ENCODE measurements around the gene DPP10. TPM values are rescaled to one million over a fixed set of nuclear protein-coding genes. Genes with fewer than 3 reads are reported as not detected.

Gene DPP10
- total RNA-seq, 2 donors from 2014 or later = not detected

- Mint-ChIP-seq H3K4me1 (ENCODE audit: low read depth) (no peaks in the 10 kb centered on the region), H3K4me3 (no peak overlapping the region), H3K27me3 (ENCODE audit: low read depth) (no peaks in the 10 kb centered on the region), H3K36me3 (ENCODE audit: insufficient read depth in 2 of 2) (no peaks in the 10 kb centered on the region), H3K9me3 (peaks cover 10 to 12% of the 10 kb centered on the region in 2 donors), H3K27ac (no peak overlapping the region)
- DNase-seq = no peak
- no peak for ATAC-seq (replicated peaks in 1 of 2)
These were observed 748.0 kb downstream of the DPP10 start for GRCh38 chr2:115190459-115190858.

DNA sequence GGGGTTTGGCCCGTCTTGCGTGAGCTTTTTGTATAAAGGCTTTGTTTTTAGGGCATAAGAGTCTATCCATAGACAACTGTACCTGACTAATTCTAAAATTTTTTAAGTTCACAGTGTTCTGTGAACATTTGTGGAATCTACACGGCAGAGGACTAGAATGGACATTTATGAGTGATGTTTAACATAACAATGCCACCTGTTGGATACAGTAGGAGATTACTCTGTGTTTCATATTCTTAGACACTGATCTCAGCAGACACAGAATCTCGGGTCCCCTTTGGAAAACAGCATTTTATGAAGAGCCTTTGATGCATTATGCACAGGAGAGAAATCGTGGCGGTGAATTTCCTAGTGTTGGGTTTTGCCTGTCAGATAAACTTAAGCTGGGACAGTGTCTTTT lies 752.2 kb downstream of the DPP10 start:
- H3K4me3 Mint-ChIP-seq = no peak overlapping the region
- DNase-seq (no peak), ATAC-seq (replicated peaks in 1 of 2) (no peak)
- peaks cover 2 to 4% of the 10 kb centered on the region in 2 donors for H3K9me3 Mint-ChIP-seq
- no peak overlapping the region for H3K27ac Mint-ChIP-seq
- no peaks in the 10 kb centered on the region for H3K4me1 Mint-ChIP-seq (ENCODE audit: low read depth)
- H3K27me3 Mint-ChIP-seq (ENCODE audit: low read depth) = no peaks in the 10 kb centered on the region
- H3K36me3 Mint-ChIP-seq (ENCODE audit: insufficient read depth in 2 of 2) = no peaks in the 10 kb centered on the region

DNA sequence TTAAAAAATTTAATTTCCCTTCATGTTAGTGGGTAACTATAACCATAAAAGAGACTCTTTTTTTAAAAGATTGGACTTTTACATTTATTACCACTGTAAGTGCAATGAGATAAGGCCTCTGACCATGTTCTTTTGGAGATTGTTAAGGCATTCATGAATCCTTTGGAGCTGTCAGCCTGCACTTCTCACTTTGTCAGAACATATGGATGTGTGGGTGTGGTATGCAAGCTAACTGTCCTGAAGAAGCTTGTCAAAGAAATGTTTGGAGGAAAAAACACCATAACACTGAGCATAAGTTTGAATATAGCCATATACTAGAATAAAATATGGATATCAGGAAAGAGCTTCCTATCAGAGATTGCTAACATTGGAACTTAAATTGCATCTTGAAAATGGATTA lies 754.1 kb downstream of the DPP10 start:
- Mint-ChIP-seq H3K4me3 (no peak overlapping the region), H3K4me1 (ENCODE audit: low read depth) (no peaks in the 10 kb centered on the region), H3K9me3 (peaks cover 0 to 2% of the 10 kb centered on the region in 2 donors), H3K36me3 (ENCODE audit: insufficient read depth in 2 of 2) (no peaks in the 10 kb centered on the region), H3K27ac (no peak overlapping the region), H3K27me3 (ENCODE audit: low read depth) (no peaks in the 10 kb centered on the region)
- DNase-seq = no peak
- no peak for ATAC-seq (replicated peaks in 1 of 2)

DNA sequence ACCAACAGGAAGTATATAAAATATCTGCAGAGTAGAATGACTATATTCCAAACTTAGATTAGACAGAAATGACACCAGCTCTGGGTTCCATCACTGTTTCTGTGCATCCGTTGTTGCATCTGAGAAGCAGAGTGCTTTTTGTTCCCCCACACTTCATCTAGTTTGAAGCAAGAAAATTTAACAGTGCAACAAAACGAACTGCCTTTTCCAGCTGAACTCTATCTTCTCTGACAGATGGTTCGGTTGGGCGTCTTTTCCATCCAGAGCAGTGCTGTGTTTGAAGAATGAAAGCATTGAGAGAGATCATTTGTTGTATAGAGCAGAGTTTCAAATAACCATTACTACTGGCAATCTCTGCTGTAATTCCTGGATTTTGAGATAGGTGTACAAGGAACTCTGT lies 757.5 kb downstream of the DPP10 start:
- no peaks in the 10 kb centered on the region for H3K4me1 Mint-ChIP-seq (ENCODE audit: low read depth)
- ATAC-seq (replicated peaks in 1 of 2) (no peak), DNase-seq (no peak)
- H3K4me3 Mint-ChIP-seq = no peak overlapping the region
- H3K27me3 Mint-ChIP-seq (ENCODE audit: low read depth) = no peaks in the 10 kb centered on the region
- peaks cover 2% of the 10 kb centered on the region in 2 donors for H3K9me3 Mint-ChIP-seq
- no peaks in the 10 kb centered on the region for H3K36me3 Mint-ChIP-seq (ENCODE audit: insufficient read depth in 2 of 2)
- no peak overlapping the region for H3K27ac Mint-ChIP-seq

GRCh38 chr2:115201386-115201785 lies 758.9 kb downstream of the DPP10 start:
- H3K27me3 Mint-ChIP-seq (ENCODE audit: low read depth) = no peaks in the 10 kb centered on the region
- no peak for ATAC-seq (replicated peaks in 1 of 2)
- no peak overlapping the region for H3K4me3 Mint-ChIP-seq
- no peaks in the 10 kb centered on the region for H3K36me3 Mint-ChIP-seq (ENCODE audit: insufficient read depth in 2 of 2)
- no peak overlapping the region for H3K27ac Mint-ChIP-seq
- peaks cover 2% of the 10 kb centered on the region in 2 donors for H3K9me3 Mint-ChIP-seq
- no peaks in the 10 kb centered on the region for H3K4me1 Mint-ChIP-seq (ENCODE audit: low read depth)
- no peak for DNase-seq

- DNase-seq (no peak), ATAC-seq (replicated peaks in 1 of 2) (no peak)
- H3K4me1 Mint-ChIP-seq (ENCODE audit: low read depth) = no peaks in the 10 kb centered on the region
- H3K27me3 Mint-ChIP-seq (ENCODE audit: low read depth) = no peaks in the 10 kb centered on the region
- peaks cover 0 to 2% of the 10 kb centered on the region in 2 donors for H3K9me3 Mint-ChIP-seq
- H3K4me3 Mint-ChIP-seq = no peak overlapping the region
- H3K27ac Mint-ChIP-seq = no peak overlapping the region
- no peaks in the 10 kb centered on the region for H3K36me3 Mint-ChIP-seq (ENCODE audit: insufficient read depth in 2 of 2)
These were observed 766.2 kb downstream of the DPP10 start for GRCh38 chr2:115208493-115209164.

GRCh38 chr2:115214050-115214449 lies 771.6 kb downstream of the DPP10 start:
- H3K4me1 Mint-ChIP-seq (ENCODE audit: low read depth) = no peaks in the 10 kb centered on the region
- no peaks in the 10 kb centered on the region for H3K27me3 Mint-ChIP-seq (ENCODE audit: low read depth)
- no peak overlapping the region for H3K27ac Mint-ChIP-seq
- H3K9me3 Mint-ChIP-seq = peaks cover 0 to 8% of the 10 kb centered on the region in 2 donors
- DNase-seq (no peak), ATAC-seq (replicated peaks in 1 of 2) (no peak)
- H3K36me3 Mint-ChIP-seq (ENCODE audit: insufficient read depth in 2 of 2) = no peaks in the 10 kb centered on the region
- no peak overlapping the region for H3K4me3 Mint-ChIP-seq

DNA sequence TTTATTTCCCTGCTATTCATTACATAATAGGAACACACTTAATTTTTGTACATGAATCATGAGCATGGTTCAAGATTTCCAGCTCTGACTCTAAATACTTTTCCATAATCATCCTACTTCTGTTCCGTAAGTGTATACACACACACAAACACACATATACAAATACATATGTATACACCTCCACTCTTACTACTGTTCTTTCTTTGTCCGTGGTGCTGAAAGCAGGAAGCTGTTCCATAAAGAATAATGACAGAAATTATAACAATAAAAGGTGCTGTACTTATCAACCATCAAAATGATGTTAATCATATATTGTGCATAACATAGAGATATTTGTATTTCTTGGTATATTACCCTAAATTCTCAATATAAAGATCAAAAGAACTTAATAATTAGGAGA lies 776.9 kb downstream of the DPP10 start:
- Mint-ChIP-seq H3K27me3 (ENCODE audit: low read depth) (no peaks in the 10 kb centered on the region), H3K4me1 (ENCODE audit: low read depth) (no peaks in the 10 kb centered on the region), H3K36me3 (ENCODE audit: insufficient read depth in 2 of 2) (no peaks in the 10 kb centered on the region), H3K9me3 (peaks cover 10 to 11% of the 10 kb centered on the region in 2 donors), H3K4me3 (no peak overlapping the region), H3K27ac (no peak overlapping the region)
- no peak for ATAC-seq (replicated peaks in 1 of 2)
- no peak for DNase-seq

GRCh38 chr2:115234186-115234585 lies 791.7 kb downstream of the DPP10 start:
- DNase-seq = no peak
- Mint-ChIP-seq H3K36me3 (ENCODE audit: insufficient read depth in 2 of 2) (no peaks in the 10 kb centered on the region), H3K4me3 (no peak overlapping the region), H3K4me1 (ENCODE audit: low read depth) (no peaks in the 10 kb centered on the region), H3K27me3 (ENCODE audit: low read depth) (no peaks in the 10 kb centered on the region), H3K9me3 (peaks cover 4 to 8% of the 10 kb centered on the region in 2 donors), H3K27ac (no peak overlapping the region)
- ATAC-seq (replicated peaks in 1 of 2) = no peak

DNA sequence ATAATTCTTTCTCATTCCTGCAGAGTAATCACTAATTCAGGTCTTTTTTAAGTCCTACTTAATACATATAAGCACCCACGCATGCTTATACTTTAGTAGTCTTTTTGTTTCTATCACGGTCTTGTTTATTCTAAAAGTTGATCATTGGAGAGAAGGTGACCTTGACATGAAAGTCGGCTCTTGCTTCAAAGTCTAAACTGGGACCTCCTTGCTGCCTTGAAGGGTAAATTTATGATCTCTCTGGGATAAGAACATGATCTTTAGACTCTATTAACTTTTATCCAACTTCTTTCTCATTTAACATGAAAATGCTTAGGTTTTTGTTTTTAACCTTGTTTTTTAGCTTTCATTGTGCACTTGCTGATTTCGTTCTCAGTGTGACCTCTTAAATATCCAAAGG lies 792.3 kb downstream of the DPP10 start:
- H3K4me3 Mint-ChIP-seq = no peak overlapping the region
- no peaks in the 10 kb centered on the region for H3K36me3 Mint-ChIP-seq (ENCODE audit: insufficient read depth in 2 of 2)
- H3K9me3 Mint-ChIP-seq = peaks cover 5 to 7% of the 10 kb centered on the region in 2 donors
- no peak overlapping the region for H3K27ac Mint-ChIP-seq
- H3K4me1 Mint-ChIP-seq (ENCODE audit: low read depth) = no peaks in the 10 kb centered on the region
- no peaks in the 10 kb centered on the region for H3K27me3 Mint-ChIP-seq (ENCODE audit: low read depth)
- DNase-seq = no peak
- no peak for ATAC-seq (replicated peaks in 1 of 2)

DNA sequence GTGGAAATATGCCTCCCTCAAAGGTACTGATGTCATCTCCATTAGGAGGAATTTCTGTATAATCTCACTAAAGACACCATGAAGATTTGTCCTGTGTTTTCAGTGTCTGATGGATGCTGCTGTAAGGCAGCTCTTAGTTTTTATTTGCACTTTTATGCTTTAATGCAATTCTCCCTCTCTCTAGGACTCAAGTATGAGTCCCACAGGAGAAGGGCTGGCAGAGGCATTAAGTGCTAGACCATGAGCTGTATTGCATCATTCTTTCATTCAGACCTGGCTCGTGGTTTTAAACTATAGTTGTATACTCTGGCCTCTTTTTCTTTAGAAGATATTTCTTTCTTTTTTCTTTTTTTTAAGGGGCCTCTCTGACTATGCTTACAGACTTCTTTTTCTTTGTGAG lies 805.6 kb downstream of the DPP10 start:
- H3K4me3 Mint-ChIP-seq = no peak overlapping the region
- H3K4me1 Mint-ChIP-seq (ENCODE audit: low read depth) = no peaks in the 10 kb centered on the region
- no peak for ATAC-seq (replicated peaks in 1 of 2)
- DNase-seq = no peak
- peaks cover 4 to 6% of the 10 kb centered on the region in 2 donors for H3K9me3 Mint-ChIP-seq
- no peaks in the 10 kb centered on the region for H3K36me3 Mint-ChIP-seq (ENCODE audit: insufficient read depth in 2 of 2)
- H3K27ac Mint-ChIP-seq = no peak overlapping the region
- H3K27me3 Mint-ChIP-seq (ENCODE audit: low read depth) = no peaks in the 10 kb centered on the region

- no peaks in the 10 kb centered on the region for H3K4me1 Mint-ChIP-seq (ENCODE audit: low read depth)
- DNase-seq = no peak
- peaks cover 0 to 8% of the 10 kb centered on the region in 2 donors for H3K9me3 Mint-ChIP-seq
- H3K27me3 Mint-ChIP-seq (ENCODE audit: low read depth) = no peaks in the 10 kb centered on the region
- H3K4me3 Mint-ChIP-seq = no peak overlapping the region
- ATAC-seq (replicated peaks in 1 of 2) = no peak
- H3K36me3 Mint-ChIP-seq (ENCODE audit: insufficient read depth in 2 of 2) = no peaks in the 10 kb centered on the region
- no peak overlapping the region for H3K27ac Mint-ChIP-seq
These were observed 834.9 kb downstream of the DPP10 start for GRCh38 chr2:115277366-115277765.

GRCh38 chr2:115285416-115285815 lies 843.0 kb downstream of the DPP10 start:
- Mint-ChIP-seq H3K9me3 (peaks cover 2 to 10% of the 10 kb centered on the region in 2 donors), H3K36me3 (ENCODE audit: insufficient read depth in 2 of 2) (no peaks in the 10 kb centered on the region), H3K4me3 (no peak overlapping the region), H3K27me3 (ENCODE audit: low read depth) (no peaks in the 10 kb centered on the region), H3K4me1 (ENCODE audit: low read depth) (no peaks in the 10 kb centered on the region), H3K27ac (no peak overlapping the region)
- no peak for DNase-seq
- ATAC-seq (replicated peaks in 1 of 2) = no peak

DNA sequence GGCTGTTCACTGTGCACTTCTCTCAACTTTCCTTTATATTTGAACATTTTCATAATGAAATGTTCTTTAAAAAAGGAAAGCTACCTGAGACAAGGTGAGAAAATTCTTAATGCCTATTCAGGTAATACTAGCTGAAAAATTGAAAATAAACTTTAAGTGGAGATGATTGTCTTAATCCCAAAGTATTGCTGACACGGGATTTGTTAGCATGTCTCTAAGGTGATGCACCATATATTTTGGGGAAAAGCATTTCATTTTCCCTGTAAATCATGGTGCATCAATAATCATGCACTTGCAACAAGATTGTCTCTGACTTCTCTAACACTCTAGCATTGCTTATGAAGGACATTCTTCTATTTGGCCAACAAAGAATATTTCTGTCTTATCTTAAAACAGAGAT lies 848.0 kb downstream of the DPP10 start:
- no peak overlapping the region for H3K4me3 Mint-ChIP-seq
- peaks cover 4 to 10% of the 10 kb centered on the region in 2 donors for H3K9me3 Mint-ChIP-seq
- no peak for DNase-seq
- H3K36me3 Mint-ChIP-seq (ENCODE audit: insufficient read depth in 2 of 2) = no peaks in the 10 kb centered on the region
- no peak for ATAC-seq (replicated peaks in 1 of 2)
- H3K27ac Mint-ChIP-seq = no peak overlapping the region
- H3K27me3 Mint-ChIP-seq (ENCODE audit: low read depth) = no peaks in the 10 kb centered on the region
- no peaks in the 10 kb centered on the region for H3K4me1 Mint-ChIP-seq (ENCODE audit: low read depth)

Measured in activated T-cell treated with anti-CD3 and anti-CD28 coated beads, Interleukin-2, amount 50 U/mL, for 72 hours (primary cell).